ENCODE measurements around the gene SNX20.

The SNX20 gene

GRCh38 chr16:50681021-50681885 lies at the start of gene SNX20:
TSS of gene SNX20 (minus strand) at chr16:50681312. CDS start at chr16:50677526, 3,786 bp downstream.
- DNase-seq: no peak

- no peak for DNase-seq
These were observed 43.2 kb upstream of the SNX20 start for GRCh38 chr16:50724306-50724705.

- DNase-seq: no peak
These were observed 41.8 kb upstream of the SNX20 start for GRCh38 chr16:50722960-50723359.

GRCh38 chr16:50722405-50722737 lies 41.3 kb upstream of the SNX20 start:
- DNase-seq: no peak

GRCh38 chr16:50721549-50722404 lies 40.7 kb upstream of the SNX20 start:
- no peak for DNase-seq

GRCh38 chr16:50719401-50720337 lies 38.6 kb upstream of the SNX20 start:
- no peak for DNase-seq

- DNase-seq: no peak
These were observed 37.8 kb upstream of the SNX20 start for GRCh38 chr16:50718761-50719400.

- peak; percentile 49 for DNase-seq
These were observed 37.1 kb upstream of the SNX20 start for GRCh38 chr16:50718061-50718760.

GRCh38 chr16:50717494-50717893 lies 36.4 kb upstream of the SNX20 start:
- DNase-seq: no peak

GRCh38 chr16:50717091-50717490 lies 36.0 kb upstream of the SNX20 start:
- DNase-seq: no peak

- no peak for DNase-seq
These were observed 31.8 kb upstream of the SNX20 start for GRCh38 chr16:50712956-50713355.

- peak; percentile 37 for DNase-seq
These were observed 31.4 kb upstream of the SNX20 start for GRCh38 chr16:50712560-50712898.

- no peak for DNase-seq
These were observed 30.9 kb upstream of the SNX20 start for GRCh38 chr16:50711862-50712559.

GRCh38 chr16:50711040-50711439 lies 29.9 kb upstream of the SNX20 start:
- no peak for DNase-seq

GRCh38 chr16:50709980-50710379 lies 28.9 kb upstream of the SNX20 start:
- DNase-seq: no peak

GRCh38 chr16:50709061-50709684 lies 28.1 kb upstream of the SNX20 start:
- DNase-seq: no peak

GRCh38 chr16:50708373-50709060 lies 27.4 kb upstream of the SNX20 start:
- DNase-seq: no peak

GRCh38 chr16:50706250-50706649 lies 25.1 kb upstream of the SNX20 start:
- no peak for DNase-seq

GRCh38 chr16:50705436-50706110 lies 24.5 kb upstream of the SNX20 start:
- DNase-seq: no peak

All from fibroblast of skin of right quadriceps (primary cell).